SK-N-SH (cell line): ENCODE results near the gene LMX1A. TPM values are rescaled to one million over a fixed set of nuclear protein-coding genes. Genes with fewer than 3 reads are reported as not detected.

ENCODE experiments used
- CTCF ChIA-PET: fragments of 300-600, 350-600 bp; formaldehyde crosslinking; extraction: SDS; loops from one replicate; lab custom pipeline; 2021; lab: Yijun Ruan, JAX
- POLR2A ChIA-PET: fragments of 350-600 bp; sonication (Branson Sonifier 250); formaldehyde crosslinking; extraction: SDS; loops from one replicate; lab custom pipeline; 2020; ENCODE audit warnings: antibody characterized with exemption, inconsistent platforms; lab: Yijun Ruan, JAX
- DNase-seq: peaks from one replicate; pipeline ENCODE4 v3.0.0; 2012
- H2AFZ ChIP-seq: fragments of 200-600 bp; sonication (generic); 2 replicates; pipeline ENCODE4 v1.8.1; 2016; ENCODE audit warnings: antibody characterized with exemption, mild to moderate bottlenecking, low read depth
- H3F3A ChIP-seq: fragments of 200-600 bp; sonication (generic); replicated peaks from 2 replicates; pipeline ENCODE3; 2016; ENCODE audit warnings: antibody characterized with exemption, mild to moderate bottlenecking; ENCODE audit not compliant: insufficient read depth
- H3K27ac ChIP-seq, 2 experiments: fragments of 200-500 bp in 1 of 2; fragments of 200-600 bp in 1 of 2; sonication (Bioruptor generic) in 1 of 2; sonication (generic), shearing (Covaris generic) in 1 of 2; 2 replicates each; pipeline versions ENCODE4 v1.5.1 to v1.6.1; 2014 to 2016; ENCODE audit warnings: low read depth in 2 of 2, inconsistent platforms in 1 of 2, low read length in 1 of 2, mild to moderate bottlenecking in 1 of 2, mixed read lengths in 1 of 2
- H3K27me3 ChIP-seq: fragments of 200-600 bp; sonication (generic), shearing (Covaris generic); 2 replicates; pipeline ENCODE4 v1.6.1; 2016; ENCODE audit warnings: mixed run types; ENCODE audit not compliant: insufficient read depth
- H3K36me3 ChIP-seq, 2 experiments: fragments of 200-500 bp in 1 of 2; fragments of 200-600 bp in 1 of 2; sonication (Bioruptor generic) in 1 of 2; sonication (generic) in 1 of 2; replicated peaks in 1 of 2; 2 replicates each; pipeline versions ENCODE3 to v1.5.1; 2014 to 2016; ENCODE audit warnings: low read length in 1 of 2, mild to moderate bottlenecking in 1 of 2; ENCODE audit not compliant: insufficient read depth in 2 of 2, control insufficient read depth in 1 of 2
- H3K4me1 ChIP-seq, 2 experiments: fragments of 200-500 bp in 1 of 2; fragments of 200-600 bp in 1 of 2; sonication (Bioruptor generic) in 1 of 2; sonication (generic), shearing (Covaris generic) in 1 of 2; 2 replicates each; pipeline versions ENCODE4 v1.5.1 to v1.6.1; 2014 to 2016; ENCODE audit warnings: low read depth in 1 of 2, low read length in 1 of 2, mixed run types in 1 of 2; ENCODE audit not compliant: insufficient read depth in 2 of 2, control insufficient read depth in 1 of 2
- H3K4me2 ChIP-seq: fragments of 200-600 bp; sonication (generic), shearing (Covaris generic); 2 replicates; pipeline ENCODE4 v1.6.1; 2017; ENCODE audit warnings: mixed run types
- H3K4me3 ChIP-seq, 2 experiments: fragments of 200-500 bp in 1 of 2; fragments of 200-600 bp in 1 of 2; sonication (Bioruptor generic) in 1 of 2; sonication (generic), shearing (Covaris generic) in 1 of 2; 2 replicates each; pipeline versions ENCODE4 v1.5.1 to v1.8.1; 2014 to 2016; ENCODE audit warnings: low read depth in 2 of 2, inconsistent platforms in 1 of 2, low read length in 1 of 2, mild to moderate bottlenecking in 1 of 2, mixed read lengths in 1 of 2, moderate library complexity in 1 of 2
- H3K79me2 ChIP-seq: fragments of 200-600 bp; sonication (generic); 2 replicates; pipeline ENCODE4 v1.8.1; 2017; ENCODE audit warnings: mild to moderate bottlenecking; ENCODE audit not compliant: insufficient read depth
- H3K9ac ChIP-seq: fragments of 200-600 bp; sonication (generic); 2 replicates; pipeline ENCODE4 v1.6.1; 2017; ENCODE audit warnings: mixed run types
- H3K9me2 ChIP-seq: fragments of 200-600 bp; sonication (generic); 2 replicates; pipeline ENCODE4 v1.6.1; 2017; ENCODE audit warnings: mixed run types
- H3K9me3 ChIP-seq: fragments of 200-600 bp; sonication (generic); 2 replicates; pipeline ENCODE4 v1.6.1; 2017; ENCODE audit warnings: mixed run types, mild to moderate bottlenecking, moderate library complexity
- H4K20me1 ChIP-seq: fragments of 200-600 bp; sonication (generic); 2 replicates; pipeline ENCODE4 v1.6.1; 2017; ENCODE audit warnings: mild to moderate bottlenecking, mixed run types; ENCODE audit not compliant: insufficient read depth
- FOSL2 ChIP-seq: IDR thresholded peaks from 2 replicates; pipeline ENCODE4 v1.4.0; 2012; ENCODE audit warnings: low read depth, mild to moderate bottlenecking, moderate library complexity, borderline replicate concordance
- GABPA ChIP-seq: IDR thresholded peaks from 2 replicates; pipeline ENCODE4 v1.4.0; 2012; ENCODE audit warnings: low read depth, mild to moderate bottlenecking
- IRF3 ChIP-seq: fragments of 150-350 bp; IDR thresholded peaks from 2 replicates; pipeline ENCODE4 v1.6.1; 2016; ENCODE audit warnings: mild to moderate bottlenecking, low read depth, low read length
- MAX ChIP-seq: IDR thresholded peaks from 2 replicates; pipeline ENCODE4 v1.4.0; 2012; ENCODE audit warnings: low read depth
- MEF2A ChIP-seq: IDR thresholded peaks from 2 replicates; pipeline ENCODE4 v1.4.0; 2012; ENCODE audit warnings: low read depth, borderline replicate concordance
- MXI1 ChIP-seq: IDR thresholded peaks from 2 replicates; pipeline ENCODE4 v1.6.1; 2012; ENCODE audit warnings: mild to moderate bottlenecking, low read depth, low read length, improper control_type of control experiment
- NFIC ChIP-seq: IDR thresholded peaks from 2 replicates; pipeline ENCODE4 v1.4.0; 2012; ENCODE audit warnings: borderline replicate concordance
- RAD21 ChIP-seq: IDR thresholded peaks from 2 replicates; pipeline ENCODE4 v1.6.1; 2012; ENCODE audit warnings: mild to moderate bottlenecking, low read length
- REST ChIP-seq: IDR thresholded peaks from 2 replicates; pipeline ENCODE4 v1.6.1; 2012; ENCODE audit warnings: mild to moderate bottlenecking, low read depth, low read length, moderate library complexity
- RFX5 ChIP-seq: IDR thresholded peaks from 2 replicates; pipeline ENCODE4 v1.6.1; 2012; ENCODE audit warnings: mild to moderate bottlenecking, improper control_type of control experiment, low read length
- SMC3 ChIP-seq: IDR thresholded peaks from 2 replicates; pipeline ENCODE4 v1.6.1; 2012; ENCODE audit warnings: low read depth, low read length, improper control_type of control experiment
- USF2 ChIP-seq: fragments of 150-350 bp; IDR thresholded peaks from 2 replicates; pipeline ENCODE4 v1.6.1; 2017; ENCODE audit warnings: antibody characterized with exemption, low read length, low read depth, borderline replicate concordance
- WGBS: methylation state at CpG from one replicate; pipeline ENCODE4 v1.1.6; 2017; ENCODE audit warnings: low lambda C conversion rate; 5-methylcytosine and 5-hydroxymethylcytosine counted together
- polyA plus RNA-seq, 3 experiments: library from polyadenylated mRNA; depleted of rRNA; stranded (reverse); fragments of >200 nt; gene quantifications; 2 replicates each; pipeline ENCODE4 v1.2.3, GENCODE V29; 2012

The LMX1A gene
- polyA plus RNA-seq, 1 of the 3 experiments (the other 2 are of a cell fraction) = not detected

- no peak for TF ChIP-seq REST
- no peak for TF ChIP-seq IRF3
- TF ChIP-seq RAD21 = no peak
- TF ChIP-seq SMC3 = no peak
- TF ChIP-seq GABPA = no peak
- TF ChIP-seq RFX5 = no peak
- TF ChIP-seq FOSL2 = no peak
- no peak for TF ChIP-seq USF2
- TF ChIP-seq MAX = no peak
- no peak for TF ChIP-seq NFIC
Observed at GRCh38 chr1:165168467-165168866, 188.0 kb downstream of the LMX1A start (continued).

- no peak overlapping the region for H3K27ac ChIP-seq
- no peaks in the 10 kb centered on the region for H3K36me3 ChIP-seq
- peaks cover 0 to 4% of the 10 kb centered on the region in 2 experiments; a peak in 1 of 4 replicates for H3K4me1 ChIP-seq
- H3K9me2 ChIP-seq = no peaks in the 10 kb centered on the region
- H3K9me3 ChIP-seq = no peaks in the 10 kb centered on the region
- H3K4me3 ChIP-seq = no peak overlapping the region
- no peaks in the 10 kb centered on the region for H3K79me2 ChIP-seq
- TF ChIP-seq MXI1 = no peak
- TF ChIP-seq SMC3 = no peak
- TF ChIP-seq MEF2A = no peak
- TF ChIP-seq NFIC = 0 out of 2 replicates have a peak, but pooled peaks have one; percentile 6
- CTCF ChIA-PET = interaction anchor here (2.1 to 2.4 kb wide), 2 partner anchors 18 to 33 kb away, joined by 8 to 11 read pairs; no protein-coding TSS in a partner anchor
- no peak overlapping the region for H3K9ac ChIP-seq
- no peaks in the 10 kb centered on the region for H3F3A ChIP-seq
- no peak overlapping the region for H3K4me2 ChIP-seq
- 31% methylated on average over 9 of the region's 11 CpGs for WGBS
- no peaks in the 10 kb centered on the region for H3K27me3 ChIP-seq
- POLR2A ChIA-PET = no interaction called here
- H4K20me1 ChIP-seq = no peaks in the 10 kb centered on the region
- peak; percentile 6 for DNase-seq
- H2AFZ ChIP-seq = no peak overlapping the region
Observed at GRCh38 chr1:165162671-165163241, 193.8 kb downstream of the LMX1A start.
